Activated naive CD4-positive, alpha-beta T cell treated with anti-CD3 and anti-CD28 coated beads, Interleukin-2, amount 10 ng/mL, durations not matched to agents 7 days and 5 days (primary cell): ENCODE data around the gene PPP1R18.
"Not testable (repeated sequence)": the region's sequence is repeated elsewhere in the genome, so short reads cannot be mapped to it uniquely, and the experiment has no call there.

Experiments
- CTCF ChIA-PET: fragments of 350-600 bp; sonication (Branson Sonifier 250); formaldehyde crosslinking; loops from one replicate; lab custom pipeline; 2021; ENCODE audit warnings: antibody characterized with exemption; lab: Charles Lee
- DNase-seq: peaks from one replicate; pipeline ENCODE4 v3.0.0-alpha.2; 2020
- H3K27ac Mint-ChIP-seq: one replicate; pipeline ENCODE4 v1.8.0; 2021; ENCODE audit warnings: mild to moderate bottlenecking, moderate library complexity, mixed read lengths
- H3K27me3 Mint-ChIP-seq: one replicate; pipeline ENCODE4 v1.8.0; 2021; ENCODE audit warnings: mild to moderate bottlenecking, mixed read lengths
- H3K36me3 Mint-ChIP-seq: one replicate; pipeline ENCODE4 v1.8.0; 2021; ENCODE audit warnings: mixed read lengths
- H3K4me1 Mint-ChIP-seq: one replicate; pipeline ENCODE4 v1.8.0; 2021; ENCODE audit warnings: mixed read lengths
- H3K4me3 Mint-ChIP-seq: one replicate; pipeline ENCODE4 v1.8.0; 2021; ENCODE audit warnings: mild to moderate bottlenecking, moderate library complexity, mixed read lengths
- H3K9me3 Mint-ChIP-seq: one replicate; pipeline ENCODE4 v1.8.0; 2021; ENCODE audit warnings: mixed read lengths

Gene PPP1R18

GRCh38 chr6:30723159-30723842 lies 36.9 kb upstream of the PPP1R18 start:
- peak overlapping the region; percentile 80 for H3K27ac Mint-ChIP-seq
- peaks cover 70% of the 10 kb centered on the region for H3K36me3 Mint-ChIP-seq
- H3K27me3 Mint-ChIP-seq, DNase-seq, H3K9me3 Mint-ChIP-seq: not testable (repeated sequence)
- peak overlapping the region; percentile 88 for H3K4me3 Mint-ChIP-seq
- H3K4me1 Mint-ChIP-seq: peaks cover 63% of the 10 kb centered on the region
- CTCF ChIA-PET: interaction anchor here (0.7 to 12.3 kb wide), 16 partner anchors 8 to 237 kb away, joined by 3 to 285 read pairs (median 4); partner anchors contain the start of gene DHX16

- Mint-ChIP-seq H3K36me3 (peaks cover 65% of the 10 kb centered on the region), H3K4me3 (peak overlapping the region; percentile 88)
- peak; percentile 88 for DNase-seq
Measured at GRCh38 chr6:30722280-30723112, 36.1 kb upstream of the PPP1R18 start.

GRCh38 chr6:30722025-30722279 lies 35.5 kb upstream of the PPP1R18 start:
- peak overlapping the region; percentile 88 for H3K4me3 Mint-ChIP-seq

More at GRCh38 chr6:30722280-30723112, 36.1 kb upstream of the PPP1R18 start:
- H3K27ac Mint-ChIP-seq: peak overlapping the region; percentile 92
- CTCF ChIA-PET: interaction anchor here (0.5 to 12.3 kb wide), 23 partner anchors 9 to 365 kb away, joined by 3 to 285 read pairs (median 3); partner anchors contain the start of genes DHX16 and VARS2
- H3K9me3 Mint-ChIP-seq: no peaks in the 10 kb centered on the region
- H3K4me1 Mint-ChIP-seq: peaks cover 60% of the 10 kb centered on the region
- H3K27me3 Mint-ChIP-seq: no peaks in the 10 kb centered on the region

GRCh38 chr6:30721198-30722024 lies 35.0 kb upstream of the PPP1R18 start:
- DNase-seq: peak; percentile 93
- Mint-ChIP-seq H3K9me3 (no peaks in the 10 kb centered on the region), H3K27ac (peak overlapping the region; percentile 92), H3K27me3 (no peaks in the 10 kb centered on the region), H3K36me3 (peaks cover 63% of the 10 kb centered on the region), H3K4me3 (peak overlapping the region; percentile 88), H3K4me1 (peaks cover 64% of the 10 kb centered on the region)
- CTCF ChIA-PET: interaction anchor here (0.5 to 12.3 kb wide), 15 partner anchors 10 to 366 kb away, joined by 3 to 285 read pairs (median 4); partner anchors contain the start of genes DHX16 and VARS2

More at GRCh38 chr6:30722025-30722279, 35.5 kb upstream of the PPP1R18 start:
- H3K9me3 Mint-ChIP-seq, DNase-seq, H3K27me3 Mint-ChIP-seq: not testable (repeated sequence)
- Mint-ChIP-seq H3K4me1 (peaks cover 62% of the 10 kb centered on the region), H3K27ac (peak overlapping the region; percentile 92), H3K36me3 (peaks cover 63% of the 10 kb centered on the region)
- CTCF ChIA-PET: interaction anchor here (0.5 to 12.3 kb wide), 18 partner anchors 10 to 366 kb away, joined by 3 to 285 read pairs (median 4); partner anchors contain the start of genes DHX16 and VARS2

- peaks cover 65% of the 10 kb centered on the region for H3K36me3 Mint-ChIP-seq
- H3K4me1 Mint-ChIP-seq: peaks cover 66% of the 10 kb centered on the region
- H3K27me3 Mint-ChIP-seq: no peaks in the 10 kb centered on the region
- CTCF ChIA-PET: interaction anchor here (1.0 to 12.3 kb wide), 5 partner anchors 13 to 106 kb away, joined by 3 to 285 read pairs (median 8); no protein-coding TSS in a partner anchor
- peak overlapping the region; percentile 92 for H3K27ac Mint-ChIP-seq
- H3K4me3 Mint-ChIP-seq: peak overlapping the region; percentile 88
- peak; percentile 75 for DNase-seq
- no peaks in the 10 kb centered on the region for H3K9me3 Mint-ChIP-seq
Measured at GRCh38 chr6:30720738-30721197, 34.3 kb upstream of the PPP1R18 start.

- Mint-ChIP-seq H3K9me3 (no peaks in the 10 kb centered on the region), H3K27ac (peak within 1 kb of the TSS; percentile 92), H3K4me1 (peaks cover 66% of the 10 kb centered on the region), H3K27me3 (no peaks in the 10 kb centered on the region), H3K36me3 (peaks cover 64% of the 10 kb centered on the region), H3K4me3 (peak within 1 kb of the TSS; percentile 88)
- CTCF ChIA-PET: interaction anchor here (1.2 to 12.3 kb wide), 5 partner anchors 11 to 105 kb away, joined by 3 to 285 read pairs (median 5); partner anchors contain the start of gene MRPS18B
- peak; percentile 97 for DNase-seq
Measured at GRCh38 chr6:30719791-30720737, 33.6 kb upstream of the PPP1R18 start, which contains the start of gene TUBB. Gene TUBB (plus strand): TSS chr6:30720352. CDS start chr6:30720507, 155 bp downstream.

DNA sequence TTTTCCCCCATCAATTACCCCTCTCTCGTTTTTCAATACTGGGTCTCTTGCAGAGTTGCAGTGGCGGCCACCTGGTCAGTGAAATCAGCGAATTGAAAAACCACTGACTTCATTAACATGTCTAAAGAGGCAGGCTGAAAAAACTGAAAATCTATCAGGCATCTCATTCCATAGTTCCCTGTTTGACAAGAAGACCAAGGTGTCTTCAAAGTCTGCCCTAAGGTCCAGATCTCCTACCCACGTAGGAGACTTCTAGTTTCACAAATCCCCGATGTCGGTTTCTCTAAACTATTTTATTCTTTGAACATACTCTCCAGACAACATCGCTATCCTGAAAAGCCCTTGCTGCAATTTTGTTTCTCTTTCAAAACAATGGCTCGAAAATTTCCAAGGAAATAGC lies 32.9 kb upstream of the PPP1R18 start:
- Mint-ChIP-seq H3K27me3 (no peaks in the 10 kb centered on the region), H3K27ac (peak overlapping the region; percentile 92), H3K9me3 (no peaks in the 10 kb centered on the region), H3K4me1 (peaks cover 64% of the 10 kb centered on the region), H3K4me3 (peak overlapping the region; percentile 88), H3K36me3 (peaks cover 64% of the 10 kb centered on the region)
- CTCF ChIA-PET: interaction anchor here (1.2 to 12.3 kb wide), 4 partner anchors 12 to 101 kb away, joined by 3 to 285 read pairs (median 6); partner anchors contain the start of gene MRPS18B
- DNase-seq: no peak

DNA sequence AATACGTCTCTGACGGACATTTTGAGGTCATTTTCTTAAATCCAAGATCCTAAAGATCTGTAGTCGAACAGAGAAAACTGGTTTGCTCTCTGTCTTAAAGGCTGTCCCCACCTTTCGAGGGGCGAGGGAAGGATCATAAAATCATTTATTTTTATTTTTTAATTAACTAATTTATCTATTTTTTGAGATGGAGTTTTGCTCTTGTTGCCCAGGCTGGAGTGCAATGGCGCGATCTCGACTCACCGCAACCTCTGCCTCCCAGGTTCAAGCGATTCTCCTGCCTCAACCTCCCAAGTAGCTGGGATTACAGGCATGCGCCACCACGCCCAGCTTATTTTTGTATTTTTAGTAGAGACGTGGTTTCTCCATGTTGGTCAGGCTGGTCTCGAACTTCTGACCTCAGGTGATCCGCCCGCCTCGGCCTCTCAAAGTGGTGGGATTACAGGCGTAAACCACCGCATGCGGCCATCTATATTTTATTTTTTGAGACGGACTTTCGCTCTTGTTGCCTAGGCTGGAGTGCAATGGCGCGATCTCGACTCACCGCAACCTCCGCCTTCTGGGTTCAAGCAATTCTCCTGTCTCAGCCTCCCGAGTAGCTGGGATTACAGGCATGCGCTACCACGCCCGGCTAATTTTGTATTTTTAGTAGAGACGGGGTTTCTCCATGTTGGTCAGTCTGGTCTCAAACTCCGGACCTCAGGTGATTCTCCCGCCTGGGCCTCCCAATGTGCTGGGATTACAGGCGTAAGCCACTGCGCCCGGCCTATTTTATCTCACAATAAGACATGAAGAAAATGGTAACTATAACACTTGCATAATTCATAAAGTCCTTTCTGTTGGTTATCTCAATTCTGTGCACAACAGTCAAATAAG lies 31.6 kb upstream of the PPP1R18 start:
- Mint-ChIP-seq H3K36me3 (peaks cover 63% of the 10 kb centered on the region), H3K4me3 (peak overlapping the region; percentile 88), H3K27ac (peak overlapping the region; percentile 97), H3K4me1 (peaks cover 60% of the 10 kb centered on the region)
- CTCF ChIA-PET: interaction anchor here (0.8 to 12.3 kb wide), 4 partner anchors 13 to 100 kb away, joined by 3 to 285 read pairs (median 4); partner anchors contain the start of gene MRPS18B
- DNase-seq, H3K27me3 Mint-ChIP-seq, H3K9me3 Mint-ChIP-seq: not testable (repeated sequence)

GRCh38 chr6:30717129-30717844 lies 30.8 kb upstream of the PPP1R18 start, which contains the start of gene MDC1:
Gene MDC1 (minus strand): TSS chr6:30717281. CDS start chr6:30715175, 2,106 bp downstream.
- H3K27me3 Mint-ChIP-seq: no peaks in the 10 kb centered on the region
- peak within 1 kb of the TSS; percentile 88 for H3K4me3 Mint-ChIP-seq
- H3K9me3 Mint-ChIP-seq: no peaks in the 10 kb centered on the region
- peaks cover 62% of the 10 kb centered on the region for H3K4me1 Mint-ChIP-seq
- DNase-seq: peak; percentile 100
- CTCF ChIA-PET: interaction anchor here (0.6 to 12.3 kb wide), 4 partner anchors 13 to 191 kb away, joined by 3 to 285 read pairs (median 3); partner anchors contain the start of genes GTF2H4 and MRPS18B
- peak within 1 kb of the TSS; percentile 97 for H3K27ac Mint-ChIP-seq
- H3K36me3 Mint-ChIP-seq: peaks cover 63% of the 10 kb centered on the region

- no peak for DNase-seq
- Mint-ChIP-seq H3K36me3 (peaks cover 63% of the 10 kb centered on the region), H3K27ac (peak overlapping the region; percentile 97), H3K9me3 (no peaks in the 10 kb centered on the region), H3K4me1 (peaks cover 67% of the 10 kb centered on the region), H3K4me3 (peak overlapping the region; percentile 88), H3K27me3 (no peaks in the 10 kb centered on the region)
- CTCF ChIA-PET: interaction anchor here (0.6 to 12.3 kb wide), 3 partner anchors 37 to 191 kb away, joined by 3 to 285 read pairs (median 3); partner anchors contain the start of genes GTF2H4 and MRPS18B
Measured at GRCh38 chr6:30716879-30717128, 30.4 kb upstream of the PPP1R18 start.

- H3K27ac Mint-ChIP-seq: no peak overlapping the region
- no peaks in the 10 kb centered on the region for H3K9me3 Mint-ChIP-seq
- no peak for DNase-seq
- H3K4me1 Mint-ChIP-seq: peaks cover 73% of the 10 kb centered on the region
- CTCF ChIA-PET: interaction anchor here (0.9 kb wide), 1 partner anchor 9 kb away, joined by 5 read pairs; no protein-coding TSS in a partner anchor
- no peak overlapping the region for H3K4me3 Mint-ChIP-seq
- no peaks in the 10 kb centered on the region for H3K27me3 Mint-ChIP-seq
- H3K36me3 Mint-ChIP-seq: peaks cover 65% of the 10 kb centered on the region
Measured at GRCh38 chr6:30714263-30714662, 27.8 kb upstream of the PPP1R18 start.
